HCT116 (cell line): ENCODE measurements around the gene LRRC75A. TPM values are rescaled to one million over a fixed set of nuclear protein-coding genes. Genes with fewer than 3 reads are reported as not detected.

ENCODE experiments used
- ATAC-seq: fragments of 200-7000 bp; cut with Tn5 transposase; 2 replicates; pipeline ENCODE4 v1.9.1; 2020; ENCODE audit warnings: mild to moderate bottlenecking, moderate library complexity
- BruUV-seq: library from RNA; stranded (reverse); fragments of 400-500 nt; replicated peaks from 2 replicates; lab custom pipeline; 2021; lab: Mats Ljungman, UMichigan
- CTCF ChIA-PET: fragments of 300-600 bp; sonication (Branson Sonifier 250); formaldehyde crosslinking; loops from one replicate; lab custom pipeline; 2021; ENCODE audit warnings: antibody characterized with exemption; lab: Charles Lee
- POLR2A ChIA-PET: fragments of 300-600, 350-600 bp; sonication (Branson Sonifier 250); formaldehyde crosslinking; loops from one replicate; lab custom pipeline; 2021; ENCODE audit warnings: antibody characterized with exemption; lab: Charles Lee
- RAD21 ChIA-PET, 2 experiments: fragments of 300-600 bp; sonication (Branson Sonifier 250); formaldehyde crosslinking; loops; one replicate each; lab custom pipeline; 2023; ENCODE audit warnings: low total read pairs in 2 of 2; ENCODE audit not compliant: uncharacterized antibody in 2 of 2, unreplicated experiment in 2 of 2, low non-redundant PET in 1 of 2; lab: Charles Lee
- DNase-seq: peaks from one replicate; pipeline ENCODE4 v3.0.0-alpha.2; 2010; ENCODE audit warnings: low read depth, low spot score
- H2AFZ ChIP-seq: fragments of 200-600 bp; shearing (Covaris generic), sonication (generic); 2 replicates; pipeline ENCODE4 v1.6.1; 2017; ENCODE audit warnings: low read depth, mixed run types, mixed read lengths, antibody characterized with exemption, low read length; ENCODE audit not compliant: poor library complexity, severe bottlenecking
- H3K27ac ChIP-seq: 2 replicates; pipeline ENCODE4 v1.5.1; 2012; ENCODE audit warnings: low read depth, low read length
- H3K27me3 ChIP-seq: fragments of 200-600 bp; sonication (generic); 2 replicates; pipeline ENCODE4 v1.6.1; 2016; ENCODE audit warnings: mixed run types, low read length, mixed read lengths; ENCODE audit not compliant: insufficient read depth
- H3K36me3 ChIP-seq, 2 experiments: fragments of 200-500 bp in 1 of 2; fragments of 200-600 bp in 1 of 2; sonication (Bioruptor generic) in 1 of 2; sonication (generic) in 1 of 2; 2 replicates each; pipeline versions ENCODE4 v1.5.1 to v1.6.1; 2014 to 2016; ENCODE audit warnings: low read length in 2 of 2, inconsistent platforms in 1 of 2, mixed read lengths in 1 of 2, mixed run types in 1 of 2; ENCODE audit not compliant: insufficient read depth in 2 of 2, control insufficient read depth in 1 of 2
- H3K4me1 ChIP-seq, 2 experiments: fragments of 200-600 bp in 1 of 2; sonication (generic) in 1 of 2; 2 replicates each; pipeline versions ENCODE4 v1.5.1 to v1.6.1; 2012 to 2017; ENCODE audit warnings: low read length in 2 of 2, inconsistent platforms in 1 of 2, mild to moderate bottlenecking in 1 of 2, mixed read lengths in 1 of 2, mixed run types in 1 of 2, moderate library complexity in 1 of 2; ENCODE audit not compliant: insufficient read depth in 2 of 2, control insufficient read depth in 1 of 2
- H3K4me2 ChIP-seq: fragments of 200-600 bp; sonication (generic); 2 replicates; pipeline ENCODE4 v1.6.1; 2017; ENCODE audit warnings: mixed run types, low read length, mixed read lengths
- H3K4me3 ChIP-seq, 2 experiments: fragments of 200-600 bp in 1 of 2; sonication (generic) in 1 of 2; replicated peaks in 1 of 2; 2 replicates each; pipeline ENCODE4 v1.5.1; 2011 to 2016; ENCODE audit warnings: low read length in 2 of 2, control low read depth in 1 of 2, low read depth in 1 of 2, mild to moderate bottlenecking in 1 of 2, mixed read lengths in 1 of 2, mixed run types in 1 of 2
- H3K79me2 ChIP-seq: fragments of 200-600 bp; sonication (generic); 2 replicates; pipeline ENCODE4 v1.6.1; 2017; ENCODE audit warnings: mild to moderate bottlenecking, mixed run types, low read length, moderate library complexity, mixed read lengths; ENCODE audit not compliant: insufficient read depth
- H3K9ac ChIP-seq: fragments of 200-600 bp; sonication (generic); 2 replicates; pipeline ENCODE4 v1.6.1; 2016; ENCODE audit warnings: low read length, mixed read lengths
- H3K9me2 ChIP-seq: fragments of 200-600 bp; sonication (generic), shearing (Covaris generic); 2 replicates; pipeline ENCODE4 v1.6.1; 2017; ENCODE audit warnings: mixed run types, mild to moderate bottlenecking, moderate library complexity; ENCODE audit not compliant: insufficient read depth
- H3K9me3 ChIP-seq, 2 experiments: fragments of 200-500 bp in 1 of 2; fragments of 200-600 bp in 1 of 2; sonication (Bioruptor generic) in 1 of 2; sonication (generic) in 1 of 2; 2 replicates each; pipeline ENCODE4 v1.6.1; 2014 to 2017; ENCODE audit warnings: low read length in 2 of 2, mixed read lengths in 2 of 2, inconsistent platforms in 1 of 2, low read depth in 1 of 2, mild to moderate bottlenecking in 1 of 2, mixed run types in 1 of 2, moderate library complexity in 1 of 2; ENCODE audit not compliant: control insufficient read depth in 1 of 2, insufficient read depth in 1 of 2
- H4K20me1 ChIP-seq: fragments of 200-600 bp; sonication (generic), shearing (Covaris generic); 2 replicates; pipeline ENCODE4 v1.6.1; 2017; ENCODE audit warnings: mixed run types, mild to moderate bottlenecking, moderate library complexity; ENCODE audit not compliant: insufficient read depth
- CBX3 ChIP-seq: IDR thresholded peaks from 2 replicates; pipeline ENCODE4 v1.6.1; 2012; ENCODE audit warnings: low read depth
- EGR1 ChIP-seq: IDR thresholded peaks from 2 replicates; pipeline ENCODE4 v1.6.1; 2012; ENCODE audit warnings: low read depth
- ELF1 ChIP-seq: IDR thresholded peaks from 2 replicates; pipeline ENCODE4 v1.6.1; 2012; ENCODE audit warnings: low read depth, borderline replicate concordance
- EZH2 ChIP-seq: fragments of 200-600 bp; sonication (generic); IDR thresholded peaks from 2 replicates; pipeline ENCODE4 v1.6.1; 2017; ENCODE audit warnings: antibody characterized with exemption, mixed run types
- JUND ChIP-seq: IDR thresholded peaks from 2 replicates; pipeline ENCODE4 v1.6.1; 2012
- POLR2A ChIP-seq: IDR thresholded peaks from 2 replicates; pipeline ENCODE4 v1.7.0; 2011; ENCODE audit warnings: borderline replicate concordance; ENCODE audit not compliant: insufficient read depth, insufficient read length; ENCODE audit errors: extremely low read depth
- SIN3A ChIP-seq: IDR thresholded peaks from 2 replicates; pipeline ENCODE4 v1.6.1; 2012; ENCODE audit warnings: low read depth
- SP1 ChIP-seq: IDR thresholded peaks from 2 replicates; pipeline ENCODE4 v1.6.1; 2012; ENCODE audit warnings: low read depth
- TCF7L2 ChIP-seq: IDR thresholded peaks from 2 replicates; pipeline ENCODE4 v1.7.0; 2011; ENCODE audit warnings: borderline replicate concordance, inconsistent platforms; ENCODE audit not compliant: insufficient read depth, insufficient read length; ENCODE audit errors: extremely low read depth
- ZFX ChIP-seq: fragments of 450-650 bp; IDR thresholded peaks from 2 replicates; pipeline ENCODE4 v1.6.1; 2017
- ZNF274 ChIP-seq: fragments of 200-500 bp; sonication (Bioruptor generic); IDR thresholded peaks from 2 replicates; pipeline ENCODE4 v1.6.1; 2014; ENCODE audit warnings: mild to moderate bottlenecking, low read depth, low read length, inconsistent platforms
- intact Hi-C: fragments of 100-400 bp; cut with micrococcal nuclease; formaldehyde crosslinking; loops from 2 replicates; pipeline ENCODE4 v1.10.0; 2022
- total RNA-seq: library from RNA; stranded (reverse); gene quantifications from one replicate; pipeline ENCODE4 v1.2.1, GENCODE V29; 2021; ENCODE audit not compliant: unreplicated experiment
- TF ChIP-seq, protein P1 (sequence below), 3 experiments: fragments of 200-600 bp in 1 of 3; sonication (generic) in 1 of 3; IDR thresholded peaks in 2 of 3; conservative IDR thresholded peaks in 1 of 3; 2 replicates each; pipeline ENCODE4 v1.5.1; 2012 to 2017; ENCODE audit warnings: low read depth in 2 of 3, low read length in 2 of 3, antibody characterized with exemption in 1 of 3, borderline replicate concordance in 1 of 3, control low read depth in 1 of 3, mild to moderate bottlenecking in 1 of 3, mixed read lengths in 1 of 3, mixed run types in 1 of 3, moderate library complexity in 1 of 3; ENCODE audit not compliant: insufficient read depth in 1 of 3
- TF ChIP-seq, protein P2 (sequence below): IDR thresholded peaks from 2 replicates; pipeline ENCODE4 v1.6.1; 2011; ENCODE audit warnings: mild to moderate bottlenecking, low read length, moderate library complexity; ENCODE audit not compliant: insufficient replicate concordance; ENCODE audit errors: extremely low read depth
- TF ChIP-seq, protein P3 (sequence below): IDR thresholded peaks from 2 replicates; pipeline ENCODE4 v1.6.1; 2012; ENCODE audit warnings: low read depth
- TF ChIP-seq, protein P4 (sequence below): IDR thresholded peaks from 2 replicates; pipeline ENCODE4 v1.6.1; 2012
- TF ChIP-seq, protein P5 (sequence below): IDR thresholded peaks from 2 replicates; pipeline ENCODE4 v1.6.1; 2012

The LRRC75A gene
- total RNA-seq, 1 experiment from 2014 or later = 2.3 TPM

DNA sequence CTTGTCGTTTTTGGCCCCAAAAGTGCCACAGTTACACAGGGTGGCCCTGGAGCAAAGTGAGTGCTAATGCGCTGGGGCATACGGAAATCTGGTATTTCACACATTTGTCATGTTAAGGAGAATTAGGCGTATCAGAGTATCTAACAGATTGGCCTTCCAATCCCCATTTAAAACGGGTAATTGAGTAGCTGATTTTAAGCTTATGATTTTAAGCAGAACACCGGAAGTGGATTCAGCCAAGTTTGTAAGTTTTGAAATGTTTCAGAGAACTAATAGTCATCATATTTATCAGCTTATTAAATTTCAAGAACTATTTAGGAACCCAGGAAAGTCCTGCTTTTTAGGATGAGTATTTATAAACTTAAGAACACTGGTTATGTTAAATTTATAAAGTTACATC is 19.5 kb downstream of the LRRC75A start:
- Histone ChIP-seq H3K4me3 (no peak overlapping the region), H3K27ac (no peak overlapping the region), H3K9me2 (no peaks in the 10 kb centered on the region), H3K4me2 (no peak overlapping the region), H3K9me3 (no peaks in the 10 kb centered on the region), H4K20me1 (no peaks in the 10 kb centered on the region), H3K9ac (no peak overlapping the region)
- no peak for ATAC-seq
- ChIA-PET RAD21 (no interaction called here), CTCF (no interaction called here)
- intact Hi-C loops = no loop called here
- no peak for TF ChIP-seq ZNF274
- TF ChIP-seq JUND = no peak
- TF ChIP-seq ZFX = no peak
- TF ChIP-seq, protein P1, sequence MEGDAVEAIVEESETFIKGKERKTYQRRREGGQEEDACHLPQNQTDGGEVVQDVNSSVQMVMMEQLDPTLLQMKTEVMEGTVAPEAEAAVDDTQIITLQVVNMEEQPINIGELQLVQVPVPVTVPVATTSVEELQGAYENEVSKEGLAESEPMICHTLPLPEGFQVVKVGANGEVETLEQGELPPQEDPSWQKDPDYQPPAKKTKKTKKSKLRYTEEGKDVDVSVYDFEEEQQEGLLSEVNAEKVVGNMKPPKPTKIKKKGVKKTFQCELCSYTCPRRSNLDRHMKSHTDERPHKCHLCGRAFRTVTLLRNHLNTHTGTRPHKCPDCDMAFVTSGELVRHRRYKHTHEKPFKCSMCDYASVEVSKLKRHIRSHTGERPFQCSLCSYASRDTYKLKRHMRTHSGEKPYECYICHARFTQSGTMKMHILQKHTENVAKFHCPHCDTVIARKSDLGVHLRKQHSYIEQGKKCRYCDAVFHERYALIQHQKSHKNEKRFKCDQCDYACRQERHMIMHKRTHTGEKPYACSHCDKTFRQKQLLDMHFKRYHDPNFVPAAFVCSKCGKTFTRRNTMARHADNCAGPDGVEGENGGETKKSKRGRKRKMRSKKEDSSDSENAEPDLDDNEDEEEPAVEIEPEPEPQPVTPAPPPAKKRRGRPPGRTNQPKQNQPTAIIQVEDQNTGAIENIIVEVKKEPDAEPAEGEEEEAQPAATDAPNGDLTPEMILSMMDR (IDR thresholded peaks at IDR 0.05 in 2 of 3, conservative IDR thresholded peaks at IDR 0.05 in 1 of 3; ENCODE audit: borderline replicate concordance in 1 of 3, insufficient read depth in 1 of 3, low read depth in 2 of 3, low read length in 2 of 3) = no peak
- TF ChIP-seq EZH2 = no peak
- TF ChIP-seq SP1 = no peak
- TF ChIP-seq, protein P2, sequence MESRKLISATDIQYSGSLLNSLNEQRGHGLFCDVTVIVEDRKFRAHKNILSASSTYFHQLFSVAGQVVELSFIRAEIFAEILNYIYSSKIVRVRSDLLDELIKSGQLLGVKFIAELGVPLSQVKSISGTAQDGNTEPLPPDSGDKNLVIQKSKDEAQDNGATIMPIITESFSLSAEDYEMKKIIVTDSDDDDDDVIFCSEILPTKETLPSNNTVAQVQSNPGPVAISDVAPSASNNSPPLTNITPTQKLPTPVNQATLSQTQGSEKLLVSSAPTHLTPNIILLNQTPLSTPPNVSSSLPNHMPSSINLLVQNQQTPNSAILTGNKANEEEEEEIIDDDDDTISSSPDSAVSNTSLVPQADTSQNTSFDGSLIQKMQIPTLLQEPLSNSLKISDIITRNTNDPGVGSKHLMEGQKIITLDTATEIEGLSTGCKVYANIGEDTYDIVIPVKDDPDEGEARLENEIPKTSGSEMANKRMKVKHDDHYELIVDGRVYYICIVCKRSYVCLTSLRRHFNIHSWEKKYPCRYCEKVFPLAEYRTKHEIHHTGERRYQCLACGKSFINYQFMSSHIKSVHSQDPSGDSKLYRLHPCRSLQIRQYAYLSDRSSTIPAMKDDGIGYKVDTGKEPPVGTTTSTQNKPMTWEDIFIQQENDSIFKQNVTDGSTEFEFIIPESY = no peak
- TF ChIP-seq, protein P3, sequence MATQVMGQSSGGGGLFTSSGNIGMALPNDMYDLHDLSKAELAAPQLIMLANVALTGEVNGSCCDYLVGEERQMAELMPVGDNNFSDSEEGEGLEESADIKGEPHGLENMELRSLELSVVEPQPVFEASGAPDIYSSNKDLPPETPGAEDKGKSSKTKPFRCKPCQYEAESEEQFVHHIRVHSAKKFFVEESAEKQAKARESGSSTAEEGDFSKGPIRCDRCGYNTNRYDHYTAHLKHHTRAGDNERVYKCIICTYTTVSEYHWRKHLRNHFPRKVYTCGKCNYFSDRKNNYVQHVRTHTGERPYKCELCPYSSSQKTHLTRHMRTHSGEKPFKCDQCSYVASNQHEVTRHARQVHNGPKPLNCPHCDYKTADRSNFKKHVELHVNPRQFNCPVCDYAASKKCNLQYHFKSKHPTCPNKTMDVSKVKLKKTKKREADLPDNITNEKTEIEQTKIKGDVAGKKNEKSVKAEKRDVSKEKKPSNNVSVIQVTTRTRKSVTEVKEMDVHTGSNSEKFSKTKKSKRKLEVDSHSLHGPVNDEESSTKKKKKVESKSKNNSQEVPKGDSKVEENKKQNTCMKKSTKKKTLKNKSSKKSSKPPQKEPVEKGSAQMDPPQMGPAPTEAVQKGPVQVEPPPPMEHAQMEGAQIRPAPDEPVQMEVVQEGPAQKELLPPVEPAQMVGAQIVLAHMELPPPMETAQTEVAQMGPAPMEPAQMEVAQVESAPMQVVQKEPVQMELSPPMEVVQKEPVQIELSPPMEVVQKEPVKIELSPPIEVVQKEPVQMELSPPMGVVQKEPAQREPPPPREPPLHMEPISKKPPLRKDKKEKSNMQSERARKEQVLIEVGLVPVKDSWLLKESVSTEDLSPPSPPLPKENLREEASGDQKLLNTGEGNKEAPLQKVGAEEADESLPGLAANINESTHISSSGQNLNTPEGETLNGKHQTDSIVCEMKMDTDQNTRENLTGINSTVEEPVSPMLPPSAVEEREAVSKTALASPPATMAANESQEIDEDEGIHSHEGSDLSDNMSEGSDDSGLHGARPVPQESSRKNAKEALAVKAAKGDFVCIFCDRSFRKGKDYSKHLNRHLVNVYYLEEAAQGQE = no peak
- no peak for TF ChIP-seq CBX3
- no peak for TF ChIP-seq SIN3A
- TF ChIP-seq, protein P4, sequence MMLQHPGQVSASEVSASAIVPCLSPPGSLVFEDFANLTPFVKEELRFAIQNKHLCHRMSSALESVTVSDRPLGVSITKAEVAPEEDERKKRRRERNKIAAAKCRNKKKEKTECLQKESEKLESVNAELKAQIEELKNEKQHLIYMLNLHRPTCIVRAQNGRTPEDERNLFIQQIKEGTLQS = no peak
- TF ChIP-seq TCF7L2 = no peak
- TF ChIP-seq, protein P5, sequence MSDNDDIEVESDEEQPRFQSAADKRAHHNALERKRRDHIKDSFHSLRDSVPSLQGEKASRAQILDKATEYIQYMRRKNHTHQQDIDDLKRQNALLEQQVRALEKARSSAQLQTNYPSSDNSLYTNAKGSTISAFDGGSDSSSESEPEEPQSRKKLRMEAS = no peak
- TF ChIP-seq POLR2A = no peak
- no peak for TF ChIP-seq EGR1
- TF ChIP-seq ELF1 = no peak
- TF ChIP-seq, all 23 proteins: peak for 0
- POLR2A ChIA-PET = no interaction called here
- Histone ChIP-seq H3K79me2 (no peaks in the 10 kb centered on the region), H2AFZ (no peak overlapping the region), H3K4me1 (peaks cover 10 to 14% of the 10 kb centered on the region in 2 experiments), H3K36me3 (no peaks in the 10 kb centered on the region), H3K27me3 (no peaks in the 10 kb centered on the region)
- DNase-seq = no peak
- no TSS peak for BruUV-seq
